ENCODE results near the gene SNX32. TPM values are rescaled to one million over a fixed set of nuclear protein-coding genes. Genes with fewer than 3 reads are reported as not detected.

SNX32 gene
- total and polyA plus RNA-seq, 9 of the 15 experiments (the other 6 are each of a cell fraction or from before 2014, with no cell fraction given), result 0.03 TPM; not detected in 7

DNA sequence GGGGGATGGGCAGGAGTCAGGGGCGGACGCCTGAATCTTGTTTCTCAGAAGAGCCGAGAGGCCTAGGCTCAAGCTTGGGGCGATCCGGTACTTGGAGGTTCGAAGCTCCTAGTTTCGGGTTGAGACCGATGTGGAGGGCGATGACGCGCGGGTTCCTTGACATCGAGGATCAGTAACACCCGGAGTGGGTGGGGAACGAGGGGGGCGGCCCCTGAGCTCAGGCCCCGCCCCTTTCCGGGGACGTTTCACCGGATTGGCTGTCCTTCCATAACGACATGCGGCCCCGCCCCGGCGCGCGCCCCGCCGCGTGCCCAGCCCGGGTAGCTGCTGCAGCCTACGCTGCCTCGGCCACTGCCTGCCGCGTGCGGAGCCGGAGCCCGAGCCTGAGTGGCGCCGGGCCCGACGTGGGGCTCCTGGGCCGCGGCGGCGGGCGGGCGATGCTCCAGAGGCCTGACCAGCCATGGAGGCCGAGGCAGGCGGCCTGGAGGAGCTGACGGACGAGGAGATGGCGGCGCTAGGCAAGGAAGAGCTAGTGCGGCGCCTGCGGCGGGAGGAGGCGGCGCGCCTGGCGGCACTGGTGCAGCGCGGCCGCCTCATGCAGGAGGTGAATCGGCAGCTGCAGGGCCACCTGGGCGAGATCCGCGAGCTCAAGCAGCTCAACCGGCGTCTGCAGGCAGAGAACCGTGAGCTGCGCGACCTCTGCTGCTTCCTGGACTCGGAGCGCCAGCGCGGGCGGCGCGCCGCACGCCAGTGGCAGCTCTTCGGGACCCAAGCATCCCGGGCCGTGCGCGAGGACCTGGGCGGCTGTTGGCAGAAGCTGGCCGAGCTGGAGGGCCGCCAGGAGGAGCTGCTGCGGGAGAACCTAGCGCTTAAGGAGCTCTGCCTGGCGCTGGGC, 56.8 kb downstream of the SNX32 start, which contains the start of gene CCDC85B (continued):
- TF ChIP-seq, protein P1, sequence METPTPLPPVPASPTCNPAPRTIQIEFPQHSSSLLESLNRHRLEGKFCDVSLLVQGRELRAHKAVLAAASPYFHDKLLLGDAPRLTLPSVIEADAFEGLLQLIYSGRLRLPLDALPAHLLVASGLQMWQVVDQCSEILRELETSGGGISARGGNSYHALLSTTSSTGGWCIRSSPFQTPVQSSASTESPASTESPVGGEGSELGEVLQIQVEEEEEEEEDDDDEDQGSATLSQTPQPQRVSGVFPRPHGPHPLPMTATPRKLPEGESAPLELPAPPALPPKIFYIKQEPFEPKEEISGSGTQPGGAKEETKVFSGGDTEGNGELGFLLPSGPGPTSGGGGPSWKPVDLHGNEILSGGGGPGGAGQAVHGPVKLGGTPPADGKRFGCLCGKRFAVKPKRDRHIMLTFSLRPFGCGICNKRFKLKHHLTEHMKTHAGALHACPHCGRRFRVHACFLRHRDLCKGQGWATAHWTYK (CRISPR knock-in tag; IDR thresholded peaks at IDR 0.05), result peak; percentile 77; the same call in 1 of the 2 replicates
- TF ChIP-seq ZNF263 (CRISPR knock-in tag; IDR thresholded peaks at IDR 0.05; ENCODE audit: borderline replicate concordance), result peak; percentile 28; the same call in 1 of the 2 replicates
- no peak for TF ChIP-seq EZH2 (IDR thresholded peaks at IDR 0.05; ENCODE audit: borderline replicate concordance, low read depth, low read length)
- TF ChIP-seq MTA3 (IDR thresholded peaks at IDR 0.05; ENCODE audit: borderline replicate concordance), result peak; percentile 15
- TF ChIP-seq ETV1 (tag; conservative IDR thresholded peaks at IDR 0.05; ENCODE audit: low read depth), result peak; percentile 26; the same call in 1 of the 2 replicates
- TF ChIP-seq, protein P2, sequence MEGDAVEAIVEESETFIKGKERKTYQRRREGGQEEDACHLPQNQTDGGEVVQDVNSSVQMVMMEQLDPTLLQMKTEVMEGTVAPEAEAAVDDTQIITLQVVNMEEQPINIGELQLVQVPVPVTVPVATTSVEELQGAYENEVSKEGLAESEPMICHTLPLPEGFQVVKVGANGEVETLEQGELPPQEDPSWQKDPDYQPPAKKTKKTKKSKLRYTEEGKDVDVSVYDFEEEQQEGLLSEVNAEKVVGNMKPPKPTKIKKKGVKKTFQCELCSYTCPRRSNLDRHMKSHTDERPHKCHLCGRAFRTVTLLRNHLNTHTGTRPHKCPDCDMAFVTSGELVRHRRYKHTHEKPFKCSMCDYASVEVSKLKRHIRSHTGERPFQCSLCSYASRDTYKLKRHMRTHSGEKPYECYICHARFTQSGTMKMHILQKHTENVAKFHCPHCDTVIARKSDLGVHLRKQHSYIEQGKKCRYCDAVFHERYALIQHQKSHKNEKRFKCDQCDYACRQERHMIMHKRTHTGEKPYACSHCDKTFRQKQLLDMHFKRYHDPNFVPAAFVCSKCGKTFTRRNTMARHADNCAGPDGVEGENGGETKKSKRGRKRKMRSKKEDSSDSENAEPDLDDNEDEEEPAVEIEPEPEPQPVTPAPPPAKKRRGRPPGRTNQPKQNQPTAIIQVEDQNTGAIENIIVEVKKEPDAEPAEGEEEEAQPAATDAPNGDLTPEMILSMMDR (IDR thresholded peaks at IDR 0.05 in 2 of 3, conservative IDR thresholded peaks at IDR 0.05 in 1 of 3; ENCODE audit: insufficient read depth in 2 of 3, low read depth in 1 of 3, low read length in 3 of 3), result peak in 1 of 3 experiments; percentile 13; a peak in 1 of 6 replicates
- TF ChIP-seq, protein P3, sequence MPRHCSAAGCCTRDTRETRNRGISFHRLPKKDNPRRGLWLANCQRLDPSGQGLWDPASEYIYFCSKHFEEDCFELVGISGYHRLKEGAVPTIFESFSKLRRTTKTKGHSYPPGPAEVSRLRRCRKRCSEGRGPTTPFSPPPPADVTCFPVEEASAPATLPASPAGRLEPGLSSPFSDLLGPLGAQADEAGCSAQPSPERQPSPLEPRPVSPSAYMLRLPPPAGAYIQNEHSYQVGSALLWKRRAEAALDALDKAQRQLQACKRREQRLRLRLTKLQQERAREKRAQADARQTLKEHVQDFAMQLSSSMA (CRISPR knock-in tag; IDR thresholded peaks at IDR 0.05), result 0 out of 2 replicates have a peak, but pooled peaks have one; percentile 30
- TF ChIP-seq ATF1 (CRISPR knock-in tag; IDR thresholded peaks at IDR 0.05), result no peak
- TF ChIP-seq ATF1 (tag; IDR thresholded peaks at IDR 0.05), result peak; percentile 85
- no peak for TF ChIP-seq ARID1B (IDR thresholded peaks at IDR 0.05)
- TF ChIP-seq ZNF133 (CRISPR knock-in tag; IDR thresholded peaks at IDR 0.05), result no peak
- TF ChIP-seq, protein P4, sequence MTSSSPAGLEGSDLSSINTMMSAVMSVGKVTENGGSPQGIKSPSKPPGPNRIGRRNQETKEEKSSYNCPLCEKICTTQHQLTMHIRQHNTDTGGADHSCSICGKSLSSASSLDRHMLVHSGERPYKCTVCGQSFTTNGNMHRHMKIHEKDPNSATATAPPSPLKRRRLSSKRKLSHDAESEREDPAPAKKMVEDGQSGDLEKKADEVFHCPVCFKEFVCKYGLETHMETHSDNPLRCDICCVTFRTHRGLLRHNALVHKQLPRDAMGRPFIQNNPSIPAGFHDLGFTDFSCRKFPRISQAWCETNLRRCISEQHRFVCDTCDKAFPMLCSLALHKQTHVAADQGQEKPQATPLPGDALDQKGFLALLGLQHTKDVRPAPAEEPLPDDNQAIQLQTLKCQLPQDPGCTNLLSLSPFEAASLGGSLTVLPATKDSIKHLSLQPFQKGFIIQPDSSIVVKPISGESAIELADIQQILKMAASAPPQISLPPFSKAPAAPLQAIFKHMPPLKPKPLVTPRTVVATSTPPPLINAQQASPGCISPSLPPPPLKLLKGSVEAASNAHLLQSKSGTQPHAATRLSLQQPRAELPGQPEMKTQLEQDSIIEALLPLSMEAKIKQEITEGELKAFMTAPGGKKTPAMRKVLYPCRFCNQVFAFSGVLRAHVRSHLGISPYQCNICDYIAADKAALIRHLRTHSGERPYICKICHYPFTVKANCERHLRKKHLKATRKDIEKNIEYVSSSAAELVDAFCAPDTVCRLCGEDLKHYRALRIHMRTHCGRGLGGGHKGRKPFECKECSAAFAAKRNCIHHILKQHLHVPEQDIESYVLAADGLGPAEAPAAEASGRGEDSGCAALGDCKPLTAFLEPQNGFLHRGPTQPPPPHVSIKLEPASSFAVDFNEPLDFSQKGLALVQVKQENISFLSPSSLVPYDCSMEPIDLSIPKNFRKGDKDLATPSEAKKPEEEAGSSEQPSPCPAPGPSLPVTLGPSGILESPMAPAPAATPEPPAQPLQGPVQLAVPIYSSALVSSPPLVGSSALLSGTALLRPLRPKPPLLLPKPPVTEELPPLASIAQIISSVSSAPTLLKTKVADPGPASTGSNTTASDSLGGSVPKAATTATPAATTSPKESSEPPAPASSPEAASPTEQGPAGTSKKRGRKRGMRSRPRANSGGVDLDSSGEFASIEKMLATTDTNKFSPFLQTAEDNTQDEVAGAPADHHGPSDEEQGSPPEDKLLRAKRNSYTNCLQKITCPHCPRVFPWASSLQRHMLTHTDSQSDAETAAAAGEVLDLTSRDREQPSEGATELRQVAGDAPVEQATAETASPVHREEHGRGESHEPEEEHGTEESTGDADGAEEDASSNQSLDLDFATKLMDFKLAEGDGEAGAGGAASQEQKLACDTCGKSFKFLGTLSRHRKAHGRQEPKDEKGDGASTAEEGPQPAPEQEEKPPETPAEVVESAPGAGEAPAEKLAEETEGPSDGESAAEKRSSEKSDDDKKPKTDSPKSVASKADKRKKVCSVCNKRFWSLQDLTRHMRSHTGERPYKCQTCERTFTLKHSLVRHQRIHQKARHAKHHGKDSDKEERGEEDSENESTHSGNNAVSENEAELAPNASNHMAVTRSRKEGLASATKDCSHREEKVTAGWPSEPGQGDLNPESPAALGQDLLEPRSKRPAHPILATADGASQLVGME (CRISPR knock-in tag; IDR thresholded peaks at IDR 0.05), result peak; percentile 90; the same call in 1 of the 2 replicates
- no peak for TF ChIP-seq ELF1 (tag; IDR thresholded peaks at IDR 0.05)
- peak; percentile 92 for TF ChIP-seq KDM5B (IDR thresholded peaks at IDR 0.05; ENCODE audit: insufficient replicate concordance, low read depth, low read length)
- 0 out of 2 replicates have a peak, but pooled peaks have one; percentile 12 for TF ChIP-seq DPF2 (IDR thresholded peaks at IDR 0.05)
- TF ChIP-seq ESRRA (IDR thresholded peaks at IDR 0.05; ENCODE audit: borderline replicate concordance, low read depth), result peak; percentile 27; the same call in 1 of the 2 replicates
- TF ChIP-seq HNRNPLL (IDR thresholded peaks at IDR 0.05; ENCODE audit: low read depth, low read length, poor library complexity, severe bottlenecking), result peak; percentile 30
- no peak for TF ChIP-seq NCOA6 (IDR thresholded peaks at IDR 0.05)
